LNCAP (cell line): ENCODE data around the gene IQUB.

ENCODE experiments used
- TF ChIP-seq, protein P1 (sequence below): fragments of 450-650 bp; IDR thresholded peaks from 2 replicates; pipeline ENCODE4 v1.5.1; 2017; ENCODE audit warnings: mild to moderate bottlenecking

The IQUB gene

DNA sequence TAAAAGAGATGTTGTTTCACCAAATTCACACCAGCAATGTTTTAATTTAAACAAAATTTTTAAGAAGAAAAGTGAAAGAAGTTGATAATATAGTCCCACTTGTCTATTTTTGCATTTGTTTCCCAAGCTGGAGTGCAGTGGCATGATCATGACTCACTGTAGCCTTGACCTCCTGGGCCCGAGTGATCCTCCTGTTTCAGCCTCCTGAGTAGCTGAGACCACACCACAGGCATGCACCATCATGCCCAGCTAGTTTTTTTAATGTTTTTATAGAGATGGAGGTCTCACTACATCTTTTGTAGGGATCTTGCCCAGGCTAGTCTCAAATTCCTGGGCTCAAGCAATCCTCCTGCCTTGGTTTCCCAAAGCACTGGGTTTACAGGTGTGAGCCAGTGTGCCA is 37.3 kb upstream of the IQUB start:
- TF ChIP-seq, protein P1, sequence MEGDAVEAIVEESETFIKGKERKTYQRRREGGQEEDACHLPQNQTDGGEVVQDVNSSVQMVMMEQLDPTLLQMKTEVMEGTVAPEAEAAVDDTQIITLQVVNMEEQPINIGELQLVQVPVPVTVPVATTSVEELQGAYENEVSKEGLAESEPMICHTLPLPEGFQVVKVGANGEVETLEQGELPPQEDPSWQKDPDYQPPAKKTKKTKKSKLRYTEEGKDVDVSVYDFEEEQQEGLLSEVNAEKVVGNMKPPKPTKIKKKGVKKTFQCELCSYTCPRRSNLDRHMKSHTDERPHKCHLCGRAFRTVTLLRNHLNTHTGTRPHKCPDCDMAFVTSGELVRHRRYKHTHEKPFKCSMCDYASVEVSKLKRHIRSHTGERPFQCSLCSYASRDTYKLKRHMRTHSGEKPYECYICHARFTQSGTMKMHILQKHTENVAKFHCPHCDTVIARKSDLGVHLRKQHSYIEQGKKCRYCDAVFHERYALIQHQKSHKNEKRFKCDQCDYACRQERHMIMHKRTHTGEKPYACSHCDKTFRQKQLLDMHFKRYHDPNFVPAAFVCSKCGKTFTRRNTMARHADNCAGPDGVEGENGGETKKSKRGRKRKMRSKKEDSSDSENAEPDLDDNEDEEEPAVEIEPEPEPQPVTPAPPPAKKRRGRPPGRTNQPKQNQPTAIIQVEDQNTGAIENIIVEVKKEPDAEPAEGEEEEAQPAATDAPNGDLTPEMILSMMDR: no peak

DNA sequence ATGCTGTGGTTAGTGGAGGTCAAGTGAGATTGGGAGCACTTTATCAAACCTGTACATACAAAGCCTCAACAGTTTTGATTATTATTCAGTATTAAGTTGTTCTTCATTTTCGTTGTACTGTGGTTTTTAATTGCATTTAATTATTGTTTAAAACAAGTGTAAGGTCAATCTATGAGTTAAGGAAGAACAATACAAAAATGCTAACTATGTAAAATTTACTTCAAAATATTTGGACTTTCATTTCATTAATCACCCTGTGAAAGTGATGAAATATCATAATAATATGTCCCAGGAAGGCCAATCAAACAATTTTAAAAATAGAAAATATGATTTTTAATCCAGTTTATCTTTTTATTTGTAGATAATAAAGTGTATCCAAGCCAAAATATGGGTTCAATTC is 36.8 kb upstream of the IQUB start:
- TF ChIP-seq, protein P1: no peak

DNA sequence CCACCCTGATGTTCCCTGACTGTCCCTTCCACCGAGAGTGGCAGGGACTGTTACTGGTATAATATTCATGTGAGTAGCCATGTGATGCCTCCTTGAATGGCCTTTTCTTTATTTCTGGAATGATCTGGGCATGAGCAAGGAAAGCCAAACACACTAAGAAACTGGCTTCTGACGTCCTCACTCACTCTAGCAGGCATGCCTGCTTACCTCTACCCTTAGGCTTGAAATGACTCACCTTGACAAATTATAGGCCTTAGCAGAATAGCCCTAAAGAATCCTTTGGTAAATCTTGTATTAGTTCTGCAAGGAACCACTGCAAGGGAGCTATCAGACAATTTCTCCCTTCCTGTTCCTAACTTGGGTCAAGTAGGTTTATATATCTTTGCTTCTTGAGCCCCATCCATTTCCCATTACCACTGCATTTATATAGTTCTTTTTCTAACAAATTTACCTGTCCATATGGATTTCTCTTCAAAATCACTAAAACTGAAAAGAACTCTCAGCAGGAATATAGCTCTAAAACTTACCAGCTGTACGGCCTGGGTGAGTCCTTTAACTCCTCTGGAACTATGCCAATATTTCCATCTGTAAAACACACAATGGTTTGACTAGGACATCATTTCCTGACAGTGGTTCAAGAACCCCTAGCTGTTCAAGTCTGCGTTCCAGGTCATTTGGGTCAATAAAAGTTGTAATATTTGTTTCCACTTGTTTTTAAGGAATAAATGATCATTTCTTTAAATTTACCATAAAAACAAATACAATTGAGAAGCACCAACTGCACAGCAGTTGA is 36.2 kb upstream of the IQUB start:
- TF ChIP-seq, protein P1: no peak

DNA sequence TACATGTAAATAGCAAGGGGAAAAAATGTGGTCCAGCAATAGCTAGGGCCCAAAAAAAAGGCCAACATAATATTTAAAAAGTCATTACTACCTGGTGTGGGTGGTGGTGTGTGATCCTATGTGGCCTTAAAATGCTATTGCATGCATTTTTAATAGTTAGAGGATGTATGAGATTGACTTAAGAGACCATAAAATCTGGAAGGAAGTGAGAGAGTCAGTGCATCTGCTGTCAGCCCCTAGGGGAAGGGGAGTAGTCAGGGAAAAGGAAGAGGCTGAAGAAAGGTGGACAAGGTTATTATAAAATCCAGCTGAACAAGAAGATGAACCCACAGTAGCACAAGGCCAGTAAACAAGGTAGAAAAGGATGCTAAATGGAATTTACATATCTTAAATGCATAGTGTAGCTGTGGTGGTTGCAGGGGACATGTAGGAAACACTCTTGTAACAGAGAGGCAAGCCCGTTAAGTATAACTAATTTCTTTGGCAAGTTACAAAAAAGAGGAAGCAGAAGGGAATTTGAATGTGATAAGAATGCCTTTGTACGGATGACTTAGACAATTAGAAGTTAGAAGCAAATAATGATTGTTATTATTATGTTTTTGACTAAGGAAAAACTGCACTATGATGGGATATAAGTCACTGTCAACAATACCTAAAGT is 35.1 kb upstream of the IQUB start:
- TF ChIP-seq, protein P1: no peak

DNA sequence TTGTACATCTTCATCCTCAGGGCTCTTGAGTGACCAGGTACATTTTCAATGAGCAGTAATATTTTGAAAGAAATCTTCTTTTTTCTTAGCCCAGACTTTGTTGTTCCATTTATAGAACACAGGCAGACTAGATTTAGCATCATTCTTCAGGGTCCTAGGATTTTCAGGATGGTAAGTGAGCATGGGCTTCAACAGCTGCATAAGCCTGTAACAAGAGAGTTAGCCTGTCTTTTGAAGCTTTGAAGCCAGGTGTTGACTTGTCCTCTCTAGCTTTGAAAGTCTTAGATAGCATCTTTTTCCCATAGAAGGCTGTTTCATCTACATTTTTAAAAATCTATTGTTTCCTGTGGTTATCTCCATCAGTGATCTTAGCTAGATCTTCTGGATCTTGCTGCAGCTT is 27.7 kb upstream of the IQUB start:
- TF ChIP-seq, protein P1: no peak

DNA sequence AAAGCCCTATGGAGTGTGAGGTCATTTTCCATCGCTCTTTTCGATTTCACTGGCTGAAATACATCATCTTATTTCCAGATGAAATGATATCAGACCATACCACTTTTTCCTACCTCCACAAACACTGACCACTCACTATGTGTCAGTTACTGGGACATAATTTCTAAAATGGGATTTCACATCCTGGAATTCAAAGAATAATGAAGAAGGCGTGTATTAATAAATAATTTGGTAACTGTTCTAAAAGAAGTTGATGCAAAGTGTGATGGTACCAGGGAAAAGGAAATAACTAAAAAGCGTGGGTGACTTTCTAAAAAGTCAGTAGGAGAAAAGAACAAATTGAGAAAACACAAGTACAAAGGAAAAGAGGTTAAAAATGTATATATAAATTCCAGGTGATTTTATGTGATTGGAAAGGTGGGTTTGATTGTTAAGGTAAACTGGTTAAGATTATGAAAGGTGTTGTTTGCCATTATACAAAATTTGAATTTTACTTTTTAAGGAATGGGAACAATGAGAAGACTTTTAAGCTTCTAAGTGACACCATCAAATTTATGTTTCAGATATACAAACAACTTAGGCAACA is 24.0 kb upstream of the IQUB start:
- TF ChIP-seq, protein P1: no peak

DNA sequence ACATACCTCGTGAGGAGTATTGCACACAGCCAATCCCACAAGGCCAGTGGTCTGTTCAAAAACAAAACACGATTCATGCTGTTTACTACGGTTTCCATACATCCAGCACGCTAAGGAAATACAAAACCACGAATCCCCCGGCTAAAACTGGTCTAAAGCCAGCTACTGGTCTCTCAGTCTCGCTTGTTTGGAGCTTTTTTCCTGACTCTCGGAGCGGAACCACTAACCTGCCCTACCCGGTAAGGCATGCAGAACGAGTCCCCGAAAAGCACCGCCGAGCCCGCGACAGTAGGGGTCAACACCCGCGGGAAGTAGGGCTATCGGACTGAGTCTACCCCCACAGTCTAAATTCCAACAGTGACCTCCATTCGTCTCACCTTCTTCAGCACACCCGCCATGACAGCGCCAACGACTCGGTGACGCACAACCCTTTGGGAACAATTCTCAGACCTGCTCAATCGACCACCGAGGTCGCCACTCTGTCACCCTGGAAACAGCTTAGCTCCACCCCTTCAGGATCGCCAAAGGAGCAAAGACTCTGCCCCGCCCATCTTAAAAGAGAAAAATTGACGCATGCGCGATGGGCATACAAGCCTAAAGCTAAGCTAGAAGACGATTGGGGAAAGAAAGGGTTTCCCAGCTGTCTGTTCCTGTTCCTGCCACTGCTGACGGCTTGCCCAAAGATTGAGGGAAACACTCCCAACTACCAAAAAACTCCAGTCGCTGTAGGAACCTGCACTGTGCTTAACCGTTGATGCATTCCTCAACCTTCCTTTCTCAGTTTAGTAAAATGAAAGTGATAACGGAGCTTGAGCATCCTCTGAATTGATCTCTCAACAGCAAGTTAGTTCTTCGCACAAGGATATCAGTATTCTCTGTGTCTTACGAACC is 23.2 kb upstream of the IQUB start, which contains the start of gene NDUFA5:
TSS of gene NDUFA5 (minus strand) at position 421 of the 891 bp plus-strand sequence. CDS start at position 398, 23 bp downstream.
- TF ChIP-seq, protein P1: no peak
